HCT116 (cell line): ENCODE data around the gene GALNT17. TPM values are rescaled to one million over a fixed set of nuclear protein-coding genes. Genes with fewer than 3 reads are reported as not detected.

Source experiments
- ATAC-seq: fragments of 200-7000 bp; cut with Tn5 transposase; 2 replicates; pipeline ENCODE4 v1.9.1; 2020; ENCODE audit warnings: mild to moderate bottlenecking, moderate library complexity
- BruUV-seq: library from RNA; stranded (reverse); fragments of 400-500 nt; replicated peaks from 2 replicates; lab custom pipeline; 2021; lab: Mats Ljungman, UMichigan
- CTCF ChIA-PET: fragments of 300-600 bp; sonication (Branson Sonifier 250); formaldehyde crosslinking; loops from one replicate; lab custom pipeline; 2021; ENCODE audit warnings: antibody characterized with exemption; lab: Charles Lee
- POLR2A ChIA-PET: fragments of 300-600, 350-600 bp; sonication (Branson Sonifier 250); formaldehyde crosslinking; loops from one replicate; lab custom pipeline; 2021; ENCODE audit warnings: antibody characterized with exemption; lab: Charles Lee
- RAD21 ChIA-PET, 2 experiments: fragments of 300-600 bp; sonication (Branson Sonifier 250); formaldehyde crosslinking; loops; one replicate each; lab custom pipeline; 2023; ENCODE audit warnings: low total read pairs in 2 of 2; ENCODE audit not compliant: uncharacterized antibody in 2 of 2, unreplicated experiment in 2 of 2, low non-redundant PET in 1 of 2; lab: Charles Lee
- DNase-seq: peaks from one replicate; pipeline ENCODE4 v3.0.0-alpha.2; 2010; ENCODE audit warnings: low read depth, low spot score
- H2AFZ ChIP-seq: fragments of 200-600 bp; shearing (Covaris generic), sonication (generic); 2 replicates; pipeline ENCODE4 v1.6.1; 2017; ENCODE audit warnings: low read depth, mixed run types, mixed read lengths, antibody characterized with exemption, low read length; ENCODE audit not compliant: poor library complexity, severe bottlenecking
- H3K27ac ChIP-seq: 2 replicates; pipeline ENCODE4 v1.5.1; 2012; ENCODE audit warnings: low read depth, low read length
- H3K27me3 ChIP-seq: fragments of 200-600 bp; sonication (generic); 2 replicates; pipeline ENCODE4 v1.6.1; 2016; ENCODE audit warnings: mixed run types, low read length, mixed read lengths; ENCODE audit not compliant: insufficient read depth
- H3K36me3 ChIP-seq, 2 experiments: fragments of 200-500 bp in 1 of 2; fragments of 200-600 bp in 1 of 2; sonication (Bioruptor generic) in 1 of 2; sonication (generic) in 1 of 2; 2 replicates each; pipeline versions ENCODE4 v1.5.1 to v1.6.1; 2014 to 2016; ENCODE audit warnings: low read length in 2 of 2, inconsistent platforms in 1 of 2, mixed read lengths in 1 of 2, mixed run types in 1 of 2; ENCODE audit not compliant: insufficient read depth in 2 of 2, control insufficient read depth in 1 of 2
- H3K4me1 ChIP-seq, 2 experiments: fragments of 200-600 bp in 1 of 2; sonication (generic) in 1 of 2; 2 replicates each; pipeline versions ENCODE4 v1.5.1 to v1.6.1; 2012 to 2017; ENCODE audit warnings: low read length in 2 of 2, inconsistent platforms in 1 of 2, mild to moderate bottlenecking in 1 of 2, mixed read lengths in 1 of 2, mixed run types in 1 of 2, moderate library complexity in 1 of 2; ENCODE audit not compliant: insufficient read depth in 2 of 2, control insufficient read depth in 1 of 2
- H3K4me2 ChIP-seq: fragments of 200-600 bp; sonication (generic); 2 replicates; pipeline ENCODE4 v1.6.1; 2017; ENCODE audit warnings: mixed run types, low read length, mixed read lengths
- H3K4me3 ChIP-seq, 2 experiments: fragments of 200-600 bp in 1 of 2; sonication (generic) in 1 of 2; replicated peaks in 1 of 2; 2 replicates each; pipeline ENCODE4 v1.5.1; 2011 to 2016; ENCODE audit warnings: low read length in 2 of 2, control low read depth in 1 of 2, low read depth in 1 of 2, mild to moderate bottlenecking in 1 of 2, mixed read lengths in 1 of 2, mixed run types in 1 of 2
- H3K79me2 ChIP-seq: fragments of 200-600 bp; sonication (generic); 2 replicates; pipeline ENCODE4 v1.6.1; 2017; ENCODE audit warnings: mild to moderate bottlenecking, mixed run types, low read length, moderate library complexity, mixed read lengths; ENCODE audit not compliant: insufficient read depth
- H3K9ac ChIP-seq: fragments of 200-600 bp; sonication (generic); 2 replicates; pipeline ENCODE4 v1.6.1; 2016; ENCODE audit warnings: low read length, mixed read lengths
- H3K9me2 ChIP-seq: fragments of 200-600 bp; sonication (generic), shearing (Covaris generic); 2 replicates; pipeline ENCODE4 v1.6.1; 2017; ENCODE audit warnings: mixed run types, mild to moderate bottlenecking, moderate library complexity; ENCODE audit not compliant: insufficient read depth
- H3K9me3 ChIP-seq, 2 experiments: fragments of 200-500 bp in 1 of 2; fragments of 200-600 bp in 1 of 2; sonication (Bioruptor generic) in 1 of 2; sonication (generic) in 1 of 2; 2 replicates each; pipeline ENCODE4 v1.6.1; 2014 to 2017; ENCODE audit warnings: low read length in 2 of 2, mixed read lengths in 2 of 2, inconsistent platforms in 1 of 2, low read depth in 1 of 2, mild to moderate bottlenecking in 1 of 2, mixed run types in 1 of 2, moderate library complexity in 1 of 2; ENCODE audit not compliant: control insufficient read depth in 1 of 2, insufficient read depth in 1 of 2
- H4K20me1 ChIP-seq: fragments of 200-600 bp; sonication (generic), shearing (Covaris generic); 2 replicates; pipeline ENCODE4 v1.6.1; 2017; ENCODE audit warnings: mixed run types, mild to moderate bottlenecking, moderate library complexity; ENCODE audit not compliant: insufficient read depth
- ATF3 ChIP-seq: IDR thresholded peaks from 2 replicates; pipeline ENCODE4 v1.6.1; 2012
- CBX3 ChIP-seq: IDR thresholded peaks from 2 replicates; pipeline ENCODE4 v1.6.1; 2012; ENCODE audit warnings: low read depth
- CEBPB ChIP-seq: IDR thresholded peaks from 2 replicates; pipeline ENCODE4 v1.6.1; 2012; ENCODE audit warnings: low read depth
- CTCF ChIP-seq, 3 experiments: fragments of 200-600 bp in 1 of 3; sonication (generic) in 1 of 3; IDR thresholded peaks in 2 of 3; conservative IDR thresholded peaks in 1 of 3; 2 replicates each; pipeline ENCODE4 v1.5.1; 2012 to 2017; ENCODE audit warnings: low read depth in 2 of 3, low read length in 2 of 3, antibody characterized with exemption in 1 of 3, borderline replicate concordance in 1 of 3, control low read depth in 1 of 3, mild to moderate bottlenecking in 1 of 3, mixed read lengths in 1 of 3, mixed run types in 1 of 3, moderate library complexity in 1 of 3; ENCODE audit not compliant: insufficient read depth in 1 of 3
- EGR1 ChIP-seq: IDR thresholded peaks from 2 replicates; pipeline ENCODE4 v1.6.1; 2012; ENCODE audit warnings: low read depth
- ELF1 ChIP-seq: IDR thresholded peaks from 2 replicates; pipeline ENCODE4 v1.6.1; 2012; ENCODE audit warnings: low read depth, borderline replicate concordance
- EZH2 ChIP-seq: fragments of 200-600 bp; sonication (generic); IDR thresholded peaks from 2 replicates; pipeline ENCODE4 v1.6.1; 2017; ENCODE audit warnings: antibody characterized with exemption, mixed run types
- EZH2phosphoT487 ChIP-seq: fragments of 200-600 bp; IDR thresholded peaks from 2 replicates; pipeline ENCODE4 v1.6.1; 2018; ENCODE audit warnings: antibody characterized with exemption, borderline replicate concordance
- FOSL1 ChIP-seq: IDR thresholded peaks from 2 replicates; pipeline ENCODE4 v1.6.1; 2012; ENCODE audit warnings: low read depth
- JUND ChIP-seq: IDR thresholded peaks from 2 replicates; pipeline ENCODE4 v1.6.1; 2012
- POLR2AphosphoS5 ChIP-seq: IDR thresholded peaks from 2 replicates; pipeline ENCODE4 v1.6.1; 2011; ENCODE audit warnings: mild to moderate bottlenecking, low read depth, low read length, moderate library complexity
- SIN3A ChIP-seq: IDR thresholded peaks from 2 replicates; pipeline ENCODE4 v1.6.1; 2012; ENCODE audit warnings: low read depth
- SRF ChIP-seq: IDR thresholded peaks from 2 replicates; pipeline ENCODE4 v1.6.1; 2012; ENCODE audit warnings: low read depth
- TCF7L2 ChIP-seq: IDR thresholded peaks from 2 replicates; pipeline ENCODE4 v1.7.0; 2011; ENCODE audit warnings: borderline replicate concordance, inconsistent platforms; ENCODE audit not compliant: insufficient read depth, insufficient read length; ENCODE audit errors: extremely low read depth
- YY1 ChIP-seq: IDR thresholded peaks from 2 replicates; pipeline ENCODE4 v1.6.1; 2011; ENCODE audit warnings: low read length, low read depth, moderate library complexity, mild to moderate bottlenecking; ENCODE audit not compliant: insufficient replicate concordance; ENCODE audit errors: extremely low read depth
- ZFX ChIP-seq: fragments of 450-650 bp; IDR thresholded peaks from 2 replicates; pipeline ENCODE4 v1.6.1; 2017
- ZNF274 ChIP-seq: fragments of 200-500 bp; sonication (Bioruptor generic); IDR thresholded peaks from 2 replicates; pipeline ENCODE4 v1.6.1; 2014; ENCODE audit warnings: mild to moderate bottlenecking, low read depth, low read length, inconsistent platforms
- intact Hi-C: fragments of 100-400 bp; cut with micrococcal nuclease; formaldehyde crosslinking; loops from 2 replicates; pipeline ENCODE4 v1.10.0; 2022
- total RNA-seq: library from RNA; stranded (reverse); gene quantifications from one replicate; pipeline ENCODE4 v1.2.1, GENCODE V29; 2021; ENCODE audit not compliant: unreplicated experiment
- TF ChIP-seq, protein P1 (sequence below): IDR thresholded peaks from 2 replicates; pipeline ENCODE4 v1.6.1; 2012
- TF ChIP-seq, protein P2 (sequence below): IDR thresholded peaks from 2 replicates; pipeline ENCODE4 v1.6.1; 2011; ENCODE audit warnings: mild to moderate bottlenecking, low read length, moderate library complexity; ENCODE audit not compliant: insufficient replicate concordance; ENCODE audit errors: extremely low read depth

The GALNT17 gene
- total RNA-seq, 1 experiment from 2014 or later: not detected

DNA sequence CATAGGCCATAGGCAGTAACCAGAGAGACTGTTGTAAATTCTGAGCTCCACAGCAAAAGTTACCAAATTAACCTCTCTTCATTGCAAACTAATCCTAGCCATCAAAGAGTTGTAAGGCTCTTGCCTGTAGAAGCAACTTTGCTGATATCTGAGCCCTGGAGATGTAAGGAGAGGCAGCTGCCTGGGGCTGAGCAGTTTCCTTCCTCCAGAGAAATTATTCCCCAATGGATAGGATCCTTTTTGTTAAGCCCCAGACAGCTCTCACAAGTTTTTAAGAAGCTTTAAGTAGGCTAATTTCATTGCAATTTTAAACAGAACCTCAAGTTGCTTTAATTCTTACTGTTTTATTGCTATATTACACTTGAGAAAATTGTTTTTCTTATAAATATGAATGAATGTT lies 211.1 kb downstream of the GALNT17 start (continued):
- TF ChIP-seq CTCF (IDR thresholded peaks at IDR 0.05 in 2 of 3, conservative IDR thresholded peaks at IDR 0.05 in 1 of 3; ENCODE audit: borderline replicate concordance in 1 of 3, insufficient read depth in 1 of 3, low read depth in 2 of 3, low read length in 2 of 3): no peak
- no peak for TF ChIP-seq YY1
- TF ChIP-seq, protein P1, sequence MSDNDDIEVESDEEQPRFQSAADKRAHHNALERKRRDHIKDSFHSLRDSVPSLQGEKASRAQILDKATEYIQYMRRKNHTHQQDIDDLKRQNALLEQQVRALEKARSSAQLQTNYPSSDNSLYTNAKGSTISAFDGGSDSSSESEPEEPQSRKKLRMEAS: no peak
- TF ChIP-seq POLR2AphosphoS5: no peak
- TF ChIP-seq, protein P2, sequence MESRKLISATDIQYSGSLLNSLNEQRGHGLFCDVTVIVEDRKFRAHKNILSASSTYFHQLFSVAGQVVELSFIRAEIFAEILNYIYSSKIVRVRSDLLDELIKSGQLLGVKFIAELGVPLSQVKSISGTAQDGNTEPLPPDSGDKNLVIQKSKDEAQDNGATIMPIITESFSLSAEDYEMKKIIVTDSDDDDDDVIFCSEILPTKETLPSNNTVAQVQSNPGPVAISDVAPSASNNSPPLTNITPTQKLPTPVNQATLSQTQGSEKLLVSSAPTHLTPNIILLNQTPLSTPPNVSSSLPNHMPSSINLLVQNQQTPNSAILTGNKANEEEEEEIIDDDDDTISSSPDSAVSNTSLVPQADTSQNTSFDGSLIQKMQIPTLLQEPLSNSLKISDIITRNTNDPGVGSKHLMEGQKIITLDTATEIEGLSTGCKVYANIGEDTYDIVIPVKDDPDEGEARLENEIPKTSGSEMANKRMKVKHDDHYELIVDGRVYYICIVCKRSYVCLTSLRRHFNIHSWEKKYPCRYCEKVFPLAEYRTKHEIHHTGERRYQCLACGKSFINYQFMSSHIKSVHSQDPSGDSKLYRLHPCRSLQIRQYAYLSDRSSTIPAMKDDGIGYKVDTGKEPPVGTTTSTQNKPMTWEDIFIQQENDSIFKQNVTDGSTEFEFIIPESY: no peak
- no peak for TF ChIP-seq SIN3A
- no peak for TF ChIP-seq EZH2phosphoT487

DNA sequence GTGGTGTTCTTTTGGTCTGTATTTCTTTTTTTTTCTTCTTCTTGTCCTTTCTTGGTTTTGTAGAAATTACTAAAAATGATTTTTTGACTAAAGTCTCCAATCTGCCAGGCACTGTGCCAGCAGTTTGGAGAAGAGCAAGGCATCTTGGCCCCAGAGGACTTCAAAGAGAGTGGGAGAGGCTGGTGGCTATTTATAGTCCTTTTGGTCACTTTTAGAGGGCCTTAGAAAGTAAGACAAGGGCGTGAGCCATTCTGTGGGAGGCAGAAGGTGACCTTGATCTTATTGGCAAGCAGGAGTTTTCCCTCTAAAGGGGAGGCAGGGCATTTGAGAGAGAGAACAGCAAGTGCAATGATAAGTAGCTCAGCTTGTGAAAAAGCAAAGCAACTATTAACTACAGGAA lies 211.9 kb downstream of the GALNT17 start:
- intact Hi-C loops: no loop called here
- RAD21 ChIA-PET: no interaction called here
- Histone ChIP-seq H3K36me3 (no peaks in the 10 kb centered on the region), H3K27ac (no peak overlapping the region), H4K20me1 (no peaks in the 10 kb centered on the region), H3K9me2 (no peaks in the 10 kb centered on the region), H3K79me2 (no peaks in the 10 kb centered on the region), H3K4me1 (no peaks in the 10 kb centered on the region), H2AFZ (no peak overlapping the region), H3K4me3 (no peak overlapping the region), H3K27me3 (no peaks in the 10 kb centered on the region), H3K9ac (no peak overlapping the region), H3K9me3 (peaks cover 0 to 27% of the 10 kb centered on the region in 2 experiments; a peak in 2 of 4 replicates), H3K4me2 (no peak overlapping the region)
- no TSS peak for BruUV-seq
- ATAC-seq (no peak), DNase-seq (no peak)
- POLR2A ChIA-PET: no interaction called here
- CTCF ChIA-PET: no interaction called here
- TF ChIP-seq ZNF274: no peak
- no peak for TF ChIP-seq ATF3
- TF ChIP-seq ZFX: no peak
- no peak for TF ChIP-seq EZH2
- no peak for TF ChIP-seq EGR1
- TF ChIP-seq SIN3A: no peak
- no peak for TF ChIP-seq CEBPB
- TF ChIP-seq ELF1: no peak
- TF ChIP-seq SRF: no peak
- TF ChIP-seq, protein P1: no peak
- TF ChIP-seq POLR2AphosphoS5: no peak
- TF ChIP-seq JUND: no peak
- TF ChIP-seq EZH2phosphoT487: no peak
- TF ChIP-seq FOSL1: no peak
- no peak for TF ChIP-seq CBX3
- TF ChIP-seq TCF7L2: no peak
